Measurements from ENCODE around the gene LRRK2.
"Not testable (repeated sequence)": the region's sequence is repeated elsewhere in the genome, so short reads cannot be mapped to it uniquely, and the experiment has no call there.

The LRRK2 gene

GRCh38 chr12:40224439-40225291 lies at the start of gene LRRK2:
Gene LRRK2 (plus strand): TSS chr12:40224997. CDS start chr12:40225132, 135 bp downstream.
- peak; percentile 32 for DNase-seq

GRCh38 chr12:40175045-40175444 lies 49.8 kb upstream of the LRRK2 start:
- no peak for DNase-seq

- no peak for DNase-seq
These were observed 49.3 kb upstream of the LRRK2 start for GRCh38 chr12:40175489-40175888.

- no peak for DNase-seq
These were observed 46.1 kb upstream of the LRRK2 start for GRCh38 chr12:40178701-40179100.

DNA sequence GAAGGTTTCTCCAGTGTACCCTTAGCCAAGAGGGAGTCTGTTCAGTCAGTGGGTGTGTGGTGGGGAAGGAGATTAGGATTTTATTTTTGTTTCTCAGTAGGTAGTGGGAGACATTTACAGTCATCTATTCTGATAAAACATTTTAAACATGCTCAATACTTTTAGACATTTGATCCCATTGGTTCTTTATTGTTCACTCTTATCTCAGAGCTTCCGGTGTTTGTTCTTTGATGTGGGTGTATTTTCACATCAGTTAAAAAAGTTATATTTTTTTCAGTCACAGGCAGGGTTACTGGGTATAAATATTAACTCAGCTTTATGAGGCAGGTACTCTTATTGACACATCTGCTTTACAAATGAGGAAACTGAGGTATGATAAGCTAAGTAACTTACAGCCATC lies 43.3 kb upstream of the LRRK2 start:
- DNase-seq, result no peak

- no peak for DNase-seq
These were observed 41.1 kb upstream of the LRRK2 start for GRCh38 chr12:40183715-40184114.

DNA sequence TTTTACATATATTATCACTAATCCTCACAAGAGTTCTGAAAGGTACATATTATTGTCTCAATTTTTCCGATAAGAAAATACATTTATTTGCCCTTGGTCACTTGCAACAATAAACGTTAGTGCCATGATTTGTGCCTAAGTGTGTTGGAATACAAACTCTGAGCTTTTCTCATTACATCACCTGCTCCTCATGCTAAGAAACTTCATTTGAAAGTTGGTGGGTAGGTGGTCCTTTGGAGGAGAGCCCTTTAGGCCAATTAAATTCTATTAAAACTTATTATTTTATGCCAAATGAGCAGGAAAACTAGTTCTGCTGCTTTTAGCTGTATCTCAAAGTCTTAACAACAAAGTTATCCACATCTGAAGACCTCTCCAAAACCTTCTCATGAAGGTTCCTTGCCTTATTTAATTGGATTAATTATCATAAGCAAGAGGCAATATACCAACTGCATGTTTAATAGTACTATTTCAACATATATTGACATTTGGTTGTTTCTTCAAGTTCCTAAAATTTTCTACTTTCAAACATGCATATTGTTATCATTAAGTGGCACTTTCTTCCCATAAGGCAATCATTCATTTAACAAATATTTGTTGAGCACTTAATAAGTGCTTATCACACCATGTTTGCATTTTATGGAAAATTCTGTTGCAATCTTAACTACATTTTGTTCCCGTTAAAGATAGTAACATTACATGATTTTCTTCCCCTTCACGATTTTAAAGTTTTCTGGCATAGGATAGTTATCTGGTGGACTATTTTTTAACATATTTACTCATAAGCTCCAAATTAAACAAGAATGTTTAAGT lies 40.1 kb upstream of the LRRK2 start:
- no peak for DNase-seq

GRCh38 chr12:40185303-40185693 lies 39.5 kb upstream of the LRRK2 start:
- no peak for DNase-seq

DNA sequence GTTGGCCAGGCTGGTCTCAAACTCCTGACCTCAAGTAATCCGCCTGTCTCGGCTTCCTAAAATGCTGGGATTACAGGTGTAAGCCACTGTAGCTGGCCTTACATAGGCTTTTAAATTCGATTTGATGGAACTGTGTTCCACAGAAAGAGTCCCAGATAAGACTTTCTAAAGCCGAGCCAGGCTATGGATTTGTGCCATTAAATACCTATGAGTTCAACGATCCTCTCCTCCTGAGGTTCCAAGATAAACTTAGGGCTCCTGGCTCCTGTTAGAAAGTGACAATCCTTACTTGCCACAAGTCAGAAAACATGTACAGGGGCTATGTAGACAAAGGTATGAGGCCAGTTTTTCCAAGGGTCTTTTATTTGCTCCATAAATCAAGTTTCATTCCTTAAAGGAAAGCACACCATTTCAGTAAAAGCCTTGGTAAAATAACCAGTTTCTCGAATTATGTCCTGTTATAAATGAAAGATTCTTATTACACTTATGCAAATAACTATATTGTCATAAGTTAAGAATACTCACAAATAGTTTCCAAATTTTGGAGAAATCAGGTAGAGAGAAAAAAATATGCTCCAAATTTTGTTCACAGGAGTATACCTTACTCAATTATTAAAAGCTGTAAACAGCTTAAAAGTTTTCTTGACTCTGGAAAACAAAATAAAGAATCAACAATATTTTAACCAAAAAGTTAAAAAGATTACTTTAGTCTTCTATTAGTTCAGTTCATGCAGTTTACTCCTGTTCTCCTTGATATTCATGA lies 36.1 kb upstream of the LRRK2 start:
- no peak for DNase-seq

- no peak for DNase-seq
These were observed 32.0 kb upstream of the LRRK2 start for GRCh38 chr12:40192704-40193255.

GRCh38 chr12:40194846-40195245 lies 30.0 kb upstream of the LRRK2 start:
- no peak for DNase-seq

DNA sequence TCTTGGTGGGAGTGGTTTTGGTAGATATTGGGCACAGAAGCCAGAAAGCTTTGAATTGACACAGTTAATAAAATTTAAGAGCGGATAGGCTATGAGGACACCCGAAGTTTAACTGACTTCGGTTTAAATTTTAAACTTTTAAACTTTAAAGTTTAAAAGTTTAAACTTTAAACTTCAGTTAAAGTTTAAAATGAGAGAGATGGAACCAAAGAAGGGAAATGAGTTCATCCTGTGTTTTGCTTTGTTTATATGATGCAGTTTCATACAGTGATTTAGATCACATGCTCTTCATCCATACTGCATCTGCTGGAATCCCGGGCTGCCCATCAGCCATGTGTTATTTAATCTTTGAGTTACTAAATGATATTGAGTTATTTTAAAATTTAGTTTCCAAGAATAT lies 27.2 kb upstream of the LRRK2 start:
- no peak for DNase-seq

DNA sequence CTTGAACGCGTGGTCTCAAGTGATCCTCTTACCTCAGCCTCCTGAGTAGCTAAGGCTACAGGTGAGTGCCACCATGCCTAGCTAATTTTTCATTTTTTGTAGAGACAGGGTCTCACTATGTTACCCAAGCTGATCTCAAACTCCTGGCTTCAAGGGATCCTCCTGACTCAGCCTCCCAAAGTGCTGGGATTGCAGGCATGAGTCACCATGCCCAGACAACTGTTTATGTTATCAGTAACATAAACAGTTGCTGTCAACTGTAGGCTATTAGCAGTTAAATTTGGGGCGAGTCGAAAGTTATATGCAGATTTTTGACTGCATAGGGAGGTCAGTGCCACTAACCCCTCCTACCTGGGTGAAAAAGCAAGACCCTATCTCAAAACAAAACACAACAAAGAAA lies 26.2 kb upstream of the LRRK2 start:
- DNase-seq, result no peak

DNA sequence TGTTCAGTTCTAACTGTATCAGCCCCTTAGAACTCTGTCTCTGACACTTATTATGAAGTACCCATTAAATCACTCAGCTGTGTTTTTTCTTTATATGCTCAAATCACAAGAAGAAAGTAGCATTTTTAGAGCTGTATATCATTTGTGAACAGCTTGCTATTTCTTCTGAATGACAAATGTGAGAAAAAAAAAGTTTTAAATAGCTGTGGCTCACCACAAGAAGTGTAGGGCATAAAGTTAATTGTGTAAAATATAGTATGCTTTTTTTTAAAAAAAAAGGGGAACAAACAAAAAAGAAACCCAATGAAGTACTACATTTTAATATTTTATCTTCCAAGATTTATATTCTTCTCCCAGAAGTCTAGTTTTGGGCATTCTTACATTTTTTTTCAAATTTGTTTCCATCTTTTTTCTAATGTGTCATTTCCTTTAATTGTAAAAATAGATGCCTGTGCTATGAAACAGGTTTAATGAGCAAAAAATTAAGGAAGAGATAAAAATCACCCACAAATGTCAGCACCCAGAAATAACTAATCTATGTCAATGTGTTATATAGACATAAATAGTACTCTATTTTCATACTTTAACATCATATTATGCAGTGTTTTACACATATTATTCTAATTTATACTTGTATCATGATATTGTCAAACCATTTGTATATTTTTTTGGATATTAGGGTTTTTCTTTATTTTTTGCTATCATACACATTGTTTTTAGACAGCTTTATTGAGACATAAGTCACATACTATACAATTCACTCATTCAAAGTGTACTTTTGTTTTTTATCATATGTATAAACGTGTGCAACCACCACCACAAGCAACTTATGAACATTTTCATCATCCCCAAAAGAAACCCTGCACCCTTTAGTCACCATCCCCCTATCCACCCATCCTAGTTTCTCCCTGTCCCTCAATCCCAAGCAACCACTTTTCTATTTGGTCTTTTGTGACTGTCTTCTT lies 22.4 kb upstream of the LRRK2 start:
- DNase-seq, result no peak

GRCh38 chr12:40203060-40203430 lies 21.8 kb upstream of the LRRK2 start:
- DNase-seq, result no peak

GRCh38 chr12:40204337-40204736 lies 20.5 kb upstream of the LRRK2 start:
- no peak for DNase-seq

DNA sequence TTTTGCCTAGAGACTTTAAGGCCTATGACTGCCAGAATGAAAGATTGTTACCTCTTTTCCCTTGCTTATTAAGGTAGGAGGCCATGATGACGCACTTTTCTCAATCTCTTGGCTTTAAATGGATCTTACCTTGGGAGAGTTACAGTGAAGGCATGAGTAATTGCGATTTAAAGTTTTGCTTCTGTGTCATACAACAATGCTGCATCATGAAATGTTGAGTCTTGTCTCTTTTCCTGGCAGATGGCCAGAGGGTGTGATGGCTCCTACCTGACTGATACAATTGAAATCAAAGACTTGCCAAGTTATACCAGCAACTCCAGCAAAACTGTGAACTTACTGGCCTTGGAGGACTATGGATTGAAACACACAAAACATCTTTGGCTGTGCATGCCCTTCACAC lies 17.2 kb upstream of the LRRK2 start:
- DNase-seq, result no peak

- no peak for DNase-seq
These were observed 15.9 kb upstream of the LRRK2 start for GRCh38 chr12:40208707-40209446.

DNA sequence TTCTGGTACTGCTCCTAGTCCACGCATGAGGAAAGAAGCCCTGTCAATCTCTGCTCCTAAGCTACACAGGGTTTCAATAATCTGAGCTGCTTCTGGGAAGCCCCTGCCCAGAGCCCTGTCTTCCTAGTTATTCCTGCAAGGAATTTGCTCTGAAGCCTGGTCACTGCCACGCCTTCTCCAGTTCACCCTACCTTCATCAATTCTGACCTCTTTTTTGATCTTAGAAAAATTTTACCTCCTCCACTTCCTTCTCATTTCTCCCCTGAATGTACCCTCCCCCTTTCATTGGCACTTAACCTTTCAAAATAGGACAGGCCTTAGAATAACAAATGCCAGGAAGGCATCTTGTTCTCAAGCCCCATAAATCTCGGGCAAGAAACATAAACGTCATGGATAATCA lies 14.9 kb upstream of the LRRK2 start:
- no peak for DNase-seq

DNA sequence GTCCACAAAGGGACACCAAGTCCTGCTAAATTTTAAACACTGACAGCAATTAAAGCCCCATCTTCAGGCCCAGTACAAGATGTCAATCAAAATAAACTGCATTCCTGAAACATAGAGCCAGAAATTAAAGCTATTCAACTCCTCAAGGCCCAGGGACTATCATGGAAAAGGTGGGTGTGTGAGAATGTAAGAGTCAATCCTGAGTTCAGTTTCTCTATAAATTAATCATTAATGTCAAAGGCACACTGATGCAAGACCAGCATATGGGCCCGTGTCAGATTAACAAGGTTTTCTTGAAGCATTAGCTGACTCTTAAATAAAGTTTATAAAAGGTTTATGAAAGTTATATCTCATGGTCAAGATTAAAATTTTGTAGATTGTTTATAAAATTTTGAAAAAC lies 13.6 kb upstream of the LRRK2 start:
- DNase-seq, result not testable (repeated sequence)

- no peak for DNase-seq
These were observed 12.2 kb upstream of the LRRK2 start for GRCh38 chr12:40212566-40212965.

Data from stimulated activated naive CD4-positive, alpha-beta T cell treated with Interleukin-2 at 50 U/mL for 16 hours (primary cell).